HG03097 (cell line): ENCODE data around the gene TMEM238.
"Not testable (repeated sequence)": the region's sequence is repeated elsewhere in the genome, so short reads cannot be mapped to it uniquely, and the experiment has no call there.

Experiments used
- ATAC-seq: cut with Tn5 transposase; IDR thresholded peaks from one replicate; pipeline ENCODE4 v1.9.1; 2021; ENCODE audit not compliant: unreplicated experiment, low FRiP score

Gene TMEM238

GRCh38 chr19:55402509-55402908 lies 18.4 kb upstream of the TMEM238 start:
- ATAC-seq = no peak

DNA sequence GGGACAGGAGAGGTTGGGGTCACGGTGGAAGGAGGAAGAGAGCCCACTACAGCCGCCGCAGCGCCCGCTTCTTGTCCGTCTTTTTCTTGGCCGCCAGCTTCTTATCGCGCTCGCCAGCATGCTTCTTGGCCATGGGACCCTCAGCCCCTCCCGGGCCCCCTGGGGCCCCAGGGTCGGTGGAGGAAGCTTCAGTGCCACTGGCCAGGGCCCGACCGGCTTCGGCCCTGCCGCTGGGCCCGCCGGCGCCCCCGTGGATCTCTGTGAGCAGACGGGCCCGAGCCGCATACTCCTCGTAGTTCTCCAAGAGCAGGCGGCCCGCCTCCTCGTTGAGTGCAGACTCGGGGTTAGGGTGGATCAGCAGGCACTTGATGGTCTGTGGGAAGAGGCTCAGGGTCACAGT lies 17.3 kb upstream of the TMEM238 start:
- ATAC-seq = not testable (repeated sequence)

- no peak for ATAC-seq
Measured at GRCh38 chr19:55400281-55401087, 16.4 kb upstream of the TMEM238 start.

DNA sequence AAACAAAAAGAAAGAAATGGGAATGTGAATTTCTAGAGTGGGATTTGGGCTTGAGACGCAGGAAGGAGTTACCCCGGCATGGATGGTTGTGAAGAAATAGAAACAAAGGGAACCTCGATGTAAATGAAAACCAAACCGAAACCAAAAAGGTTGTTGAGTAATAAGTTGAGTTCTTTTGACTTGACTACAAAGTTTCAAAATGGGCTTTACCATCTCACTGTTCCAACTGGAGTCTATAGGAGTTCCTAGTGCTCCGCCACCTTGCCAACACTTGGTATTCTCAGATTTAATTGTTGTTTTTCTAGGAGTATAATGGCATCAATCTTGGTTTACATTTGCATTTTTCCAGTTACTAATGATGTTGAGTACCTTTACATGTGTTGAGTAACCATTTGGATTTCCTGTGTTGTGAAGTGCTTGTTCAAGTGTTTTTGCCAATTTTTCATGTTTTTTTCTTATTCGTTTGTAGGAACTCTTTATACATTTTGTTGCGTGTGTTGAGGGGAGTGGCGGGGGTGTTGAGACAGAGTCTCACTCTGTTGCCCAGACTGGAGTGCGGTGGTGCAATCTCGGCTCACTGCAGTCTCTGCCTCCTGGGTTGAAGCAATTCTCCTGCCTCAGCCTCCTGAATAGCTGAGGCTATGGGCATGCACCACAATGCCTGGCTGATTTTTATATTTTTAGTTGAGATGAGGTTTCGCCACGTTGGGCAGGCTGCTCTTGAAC lies 14.3 kb upstream of the TMEM238 start:
- no peak for ATAC-seq

GRCh38 chr19:55392820-55393761 lies 9.0 kb upstream of the TMEM238 start:
- no peak for ATAC-seq

- ATAC-seq = no peak
Measured at GRCh38 chr19:55391702-55392615, 7.9 kb upstream of the TMEM238 start.

DNA sequence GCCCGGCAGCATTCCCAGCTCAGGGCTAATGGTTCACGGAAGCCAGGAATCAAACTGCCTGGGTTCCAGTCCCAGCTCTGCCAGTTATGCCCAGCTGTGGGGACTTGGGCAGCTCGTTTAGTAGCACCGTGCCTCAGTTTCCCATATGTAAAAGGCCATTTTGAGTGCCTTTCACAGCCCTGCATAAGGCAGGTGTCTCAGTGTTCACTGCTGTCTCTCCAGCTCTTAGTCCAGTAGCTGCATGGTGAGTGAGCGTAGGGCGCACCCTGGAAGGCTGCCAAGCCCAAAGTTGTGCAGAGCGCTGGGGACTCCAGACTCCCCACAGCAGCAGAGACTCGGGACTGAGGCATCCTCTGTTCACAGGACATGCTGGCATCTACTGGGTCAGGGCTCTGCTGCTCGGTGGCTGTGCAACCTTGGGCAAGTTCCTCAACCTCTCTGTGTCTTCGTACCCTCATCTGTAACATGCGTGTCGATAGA lies 7.1 kb upstream of the TMEM238 start:
- ATAC-seq = no peak

- no peak for ATAC-seq
Measured at GRCh38 chr19:55390461-55390880, 6.4 kb upstream of the TMEM238 start.

DNA sequence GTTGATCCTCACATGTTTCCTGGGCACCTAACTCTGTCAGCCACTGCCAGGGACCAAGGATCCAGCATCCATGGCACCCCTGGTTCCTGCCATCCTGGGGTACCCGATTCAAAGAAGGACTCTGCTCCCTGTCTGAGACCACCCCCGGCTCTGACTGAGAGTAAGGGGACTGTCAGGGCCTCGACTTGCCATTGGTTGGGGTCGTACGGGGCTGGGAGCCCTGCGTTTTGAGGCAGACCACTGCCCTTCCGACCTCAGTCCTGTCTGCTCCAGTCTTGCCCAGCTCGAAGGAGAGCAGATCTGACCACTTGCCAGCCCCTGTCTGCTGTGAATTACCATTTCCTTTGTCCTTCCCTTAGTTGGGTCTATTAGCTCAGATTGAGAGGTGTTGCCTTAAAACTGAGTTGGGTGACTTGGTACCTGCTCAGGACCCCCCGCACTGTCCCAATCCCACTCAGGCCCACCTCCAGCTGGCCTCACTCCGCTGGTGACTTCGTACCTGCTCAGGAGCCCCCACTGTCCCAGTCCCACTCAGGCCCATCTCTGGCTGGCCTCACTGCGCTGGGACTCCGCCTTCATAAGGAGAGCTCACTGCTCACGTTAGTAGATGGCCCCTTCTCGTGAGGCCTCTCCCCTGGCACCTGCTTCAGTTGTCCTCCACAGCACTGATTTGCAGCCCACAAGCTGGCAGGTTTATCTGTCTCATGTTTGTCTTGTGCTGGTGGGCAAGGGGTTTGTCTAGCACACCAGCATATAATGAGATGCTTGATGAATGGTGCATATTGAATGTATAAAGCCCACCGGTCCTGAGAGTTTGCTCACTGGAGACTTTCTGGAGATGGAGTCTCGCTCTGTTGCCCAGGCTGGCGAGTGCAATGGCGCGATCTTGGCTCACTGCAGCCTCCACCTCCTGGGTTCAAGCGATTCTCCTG lies 5.6 kb upstream of the TMEM238 start:
- ATAC-seq = no peak

GRCh38 chr19:55387736-55388497 lies 3.8 kb upstream of the TMEM238 start:
- ATAC-seq = no peak

GRCh38 chr19:55386493-55386971 lies 2.4 kb upstream of the TMEM238 start:
- ATAC-seq = no peak

DNA sequence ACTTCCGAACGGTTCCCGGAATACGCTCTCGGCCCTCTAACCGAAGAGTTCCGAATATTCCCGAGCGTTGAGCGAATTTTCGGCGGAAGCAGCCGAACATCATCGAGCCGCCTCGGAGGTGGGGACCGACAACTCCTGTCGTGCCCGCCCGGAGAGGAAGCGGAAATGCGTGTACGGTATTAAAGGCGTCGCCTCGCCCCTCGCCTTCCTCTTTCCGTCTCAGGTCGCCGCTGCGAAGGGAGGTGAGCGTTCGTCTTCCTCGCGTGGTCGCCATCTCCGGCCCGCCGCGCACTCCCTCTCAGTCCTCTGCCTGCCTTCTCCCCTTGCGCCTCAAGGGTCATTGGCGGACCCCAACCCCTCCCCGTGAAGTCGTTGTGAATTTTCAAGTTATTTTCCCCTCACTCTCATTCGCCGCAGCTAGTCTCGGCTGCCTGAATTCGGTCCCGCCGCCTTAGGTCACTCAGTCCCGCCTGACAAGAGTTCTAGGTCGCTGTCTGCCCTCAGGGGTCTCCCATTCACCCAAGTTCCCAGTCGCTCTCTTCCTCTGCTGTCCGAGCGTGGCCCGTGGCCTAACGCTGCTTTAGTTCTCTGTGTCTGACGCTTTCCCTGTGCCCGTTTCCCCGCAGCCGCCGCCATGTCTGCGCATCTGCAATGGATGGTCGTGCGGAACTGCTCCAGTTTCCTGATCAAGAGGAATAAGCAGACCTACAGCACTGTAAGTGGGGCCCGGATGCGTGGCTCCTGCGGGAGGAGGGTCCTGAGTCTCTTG lies 1.8 kb upstream of the TMEM238 start, which contains the start of gene RPL28:
Gene RPL28 (plus strand): TSS at position 209 of the 769 bp plus-strand sequence. CDS start 426 bp downstream, at position 635.
- peak; percentile 78 for ATAC-seq

DNA sequence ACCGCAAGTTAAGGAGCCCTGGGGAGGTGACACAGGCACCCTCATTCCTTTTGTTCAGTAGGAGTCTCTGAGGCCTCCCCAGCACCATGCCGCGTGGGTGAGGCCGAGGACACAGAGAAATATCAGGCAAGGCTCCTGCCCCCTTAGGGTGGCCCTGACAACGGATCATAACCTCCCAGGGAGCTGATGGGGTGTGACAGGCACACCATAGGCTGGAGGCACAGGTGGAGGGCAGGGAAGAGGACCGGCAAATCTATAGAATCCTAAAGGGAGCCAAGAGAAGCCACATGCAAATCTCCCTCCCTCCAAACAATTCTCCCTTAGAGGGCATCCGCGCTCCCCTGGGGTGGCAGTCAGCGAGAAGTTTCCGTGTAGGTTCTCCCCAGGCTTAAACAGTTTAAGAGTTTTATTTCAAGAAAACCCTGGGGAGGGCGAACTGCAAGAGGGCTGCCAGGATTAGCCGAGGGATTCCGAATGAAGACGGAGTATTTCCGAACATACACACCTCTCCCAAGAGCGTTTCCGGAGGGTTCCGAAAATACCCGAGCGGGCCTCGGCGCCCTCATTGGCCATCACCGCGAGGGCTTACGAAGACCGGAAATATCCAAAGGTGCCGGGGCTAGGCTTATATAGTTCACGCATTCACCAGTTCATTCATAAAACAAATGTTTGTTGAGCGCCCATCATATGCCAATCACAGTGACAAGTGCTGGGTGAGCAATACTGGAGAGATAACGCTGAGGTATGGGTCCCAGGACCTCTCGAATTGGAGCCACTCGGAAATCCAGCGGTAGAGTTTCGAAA lies 1.0 kb upstream of the TMEM238 start:
- peak; percentile 49 for ATAC-seq

GRCh38 chr19:55383279-55384130 lies 587 bp downstream of the TMEM238 start:
- no peak for ATAC-seq

GRCh38 chr19:55382522-55383054 lies 1.5 kb downstream of the TMEM238 start:
- no peak for ATAC-seq
